HepG2 (cell line): ENCODE results near the gene RUNDC1. TPM values are rescaled to one million over a fixed set of nuclear protein-coding genes. Genes with fewer than 3 reads are reported as not detected.
A peak's percentile ranks its signal among the peaks of the same experiment; 100 is the strongest.

Experiments
- CHD4 ChIP-seq: fragments of 200-600 bp; sonication (generic); IDR thresholded peaks from 2 replicates; pipeline ENCODE4 v1.7.0; 2017; ENCODE audit warnings: mild to moderate bottlenecking, low read length, borderline replicate concordance
- GMEB1 ChIP-seq: sonication (generic); formaldehyde crosslinking; IDR thresholded peaks from 2 replicates; pipeline ENCODE4 v1.5.1; 2020; ENCODE audit warnings: missing genetic modification reagents, mild to moderate bottlenecking, borderline replicate concordance
- HNF1A ChIP-seq, 2 experiments: sonication (generic) in 1 of 2; formaldehyde crosslinking in 1 of 2; IDR thresholded peaks; 2 replicates each; pipeline versions ENCODE4 v1.4.0 to v1.6.1; 2016 to 2020; ENCODE audit warnings: borderline replicate concordance in 1 of 2, low read depth in 1 of 2, mild to moderate bottlenecking in 1 of 2, missing genetic modification reagents in 1 of 2
- JUN ChIP-seq: sonication (generic); formaldehyde crosslinking; IDR thresholded peaks from 2 replicates; pipeline ENCODE4 v1.4.0; 2020; ENCODE audit warnings: mild to moderate bottlenecking, missing genetic modification reagents
- KLF11 ChIP-seq: IDR thresholded peaks from 2 replicates; pipeline ENCODE4 v1.6.1; 2016; ENCODE audit warnings: missing compliant biosample characterization
- KLF6 ChIP-seq: IDR thresholded peaks from 2 replicates; pipeline ENCODE4 v1.8.0; 2016; ENCODE audit warnings: missing biosample characterization, missing genetic modification reagents
- KMT2B ChIP-seq: IDR thresholded peaks from 2 replicates; pipeline ENCODE4 v1.6.1; 2016; ENCODE audit warnings: missing genetic modification reagents, missing compliant biosample characterization
- MTA3 ChIP-seq: sonication (generic); formaldehyde crosslinking; IDR thresholded peaks from 2 replicates; pipeline ENCODE4 v1.4.0; 2020; ENCODE audit warnings: missing genetic modification reagents
- POLR2AphosphoS5 ChIP-seq: IDR thresholded peaks from 2 replicates; pipeline ENCODE4 v1.6.1; 2012; ENCODE audit warnings: low read depth, low read length
- PRDM10 ChIP-seq: sonication (generic); formaldehyde crosslinking; IDR thresholded peaks from 2 replicates; pipeline ENCODE4 v1.4.0; 2020; ENCODE audit warnings: low read depth, missing genetic modification reagents
- SMC3 ChIP-seq: IDR thresholded peaks from 2 replicates; pipeline ENCODE4 v1.6.1; 2011; ENCODE audit warnings: low read length, improper control_type of control experiment
- THAP8 ChIP-seq: sonication (generic); formaldehyde crosslinking; IDR thresholded peaks from 2 replicates; pipeline ENCODE4 v1.5.1; 2020; ENCODE audit warnings: missing genetic modification reagents, mild to moderate bottlenecking, borderline replicate concordance
- ZC3H13 ChIP-seq: sonication (generic); formaldehyde crosslinking; IDR thresholded peaks from 2 replicates; pipeline ENCODE4 v1.8.1; 2023; ENCODE audit warnings: mild to moderate bottlenecking, missing genetic modification reagents, moderate library complexity
- ZFAT ChIP-seq: sonication (generic); formaldehyde crosslinking; conservative IDR thresholded peaks from 2 replicates; pipeline ENCODE4 v1.8.1; 2023; ENCODE audit warnings: missing genetic modification reagents, inconsistent platforms
- ZNF510 ChIP-seq: sonication (generic); formaldehyde crosslinking; IDR thresholded peaks from 2 replicates; pipeline ENCODE4 v1.4.0; 2020; ENCODE audit warnings: low read depth, mild to moderate bottlenecking, missing genetic modification reagents
- ZNF639 ChIP-seq: conservative IDR thresholded peaks from 2 replicates; pipeline ENCODE4 v1.6.1; 2018; ENCODE audit warnings: missing genetic modification reagents
- polyA plus RNA-seq, 8 experiments: library from polyadenylated mRNA; depleted of rRNA in 3 of 8; stranded (reverse) in 7 of 8; unstranded in 1 of 8; fragments of >200 nt; fragmentation: Illumina TruSeq in 4 of 8; extraction: Trizol in 4 of 8; gene quantifications; 2 replicates each; pipeline versions ENCODE4 v1.2.1 to v1.2.3, GENCODE V29; 2011 to 2016; ENCODE audit warnings: low read depth in 4 of 8, missing spikeins in 1 of 8, mixed read lengths in 1 of 8; ENCODE audit not compliant: insufficient read depth in 1 of 8
- total RNA-seq, 5 experiments: library from RNA; depleted of rRNA; stranded (reverse); fragments of >200 nt; fragmentation: Illumina TruSeq; extraction: Trizol; gene quantifications; 2 replicates each; pipeline ENCODE4 v1.2.3, GENCODE V29; 2016; ENCODE audit warnings: low read depth in 1 of 5

Gene RUNDC1
- total and polyA plus RNA-seq, 2 of the 13 experiments (the other 11 are each of a cell fraction or from before 2014, with no cell fraction given) = 10.3 to 11.4 TPM

- TF ChIP-seq ZNF639 (peak; percentile 79), KMT2B (no peak; the same call in 1 of the 2 replicates), SMC3 (no peak), KLF11 (no peak), MTA3 (no peak; the same call in 1 of the 2 replicates), THAP8 (CRISPR knock-in tag) (no peak), HNF1A (IDR thresholded peaks at IDR 0.05; ENCODE audit: low read depth) (no peak), HNF1A (CRISPR knock-in tag; IDR thresholded peaks at IDR 0.05; ENCODE audit: borderline replicate concordance) (peak; percentile 55; the same call in 1 of the 2 replicates), KLF6 (CRISPR knock-in tag) (0 out of 2 replicates have a peak, but pooled peaks have one; percentile 42), GMEB1 (CRISPR knock-in tag) (peak; percentile 37; the same call in 1 of the 2 replicates), PRDM10 (no peak), ZC3H13 (CRISPR knock-in tag) (peak; percentile 92), JUN (0 out of 2 replicates have a peak, but pooled peaks have one; percentile 17), ZNF510 (peak; percentile 30; the same call in 1 of the 2 replicates), ZFAT (CRISPR knock-in tag) (peak; percentile 84; the same call in 1 of the 2 replicates), POLR2AphosphoS5 (peak; percentile 85), CHD4 (no peak)
Measured at GRCh38 chr17:43021741-43022512, 41.6 kb downstream of the RUNDC1 start, which contains the start of gene VAT1 (continued).
